ENCODE results near the gene ROR2.

Gene ROR2

GRCh38 chr9:91856419-91856818 is 93.6 kb downstream of the ROR2 start:
- DNase-seq (ENCODE audit: low read depth): no peak
- no peak overlapping the region for H3K4me3 ChIP-seq (replicated peaks; ENCODE audit: low read depth, low read length)

GRCh38 chr9:91855196-91855595 is 94.8 kb downstream of the ROR2 start:
- no peak overlapping the region for H3K4me3 ChIP-seq (replicated peaks; ENCODE audit: low read depth, low read length)
- no peak for TF ChIP-seq CTCF (IDR thresholded peaks at IDR 0.05; ENCODE audit: low read length, missing control alignments)
- DNase-seq (ENCODE audit: low read depth): no peak

More at GRCh38 chr9:91856419-91856818, 93.6 kb downstream of the ROR2 start:
- no peak for TF ChIP-seq CTCF (IDR thresholded peaks at IDR 0.05; ENCODE audit: low read length, missing control alignments)

GRCh38 chr9:91852801-91853347 is 97.2 kb downstream of the ROR2 start:
- no peak for DNase-seq (ENCODE audit: low read depth)
- no peak overlapping the region for H3K4me3 ChIP-seq (replicated peaks; ENCODE audit: low read depth, low read length)

GRCh38 chr9:91849694-91850093 is 100.3 kb downstream of the ROR2 start:
- no peak for DNase-seq (ENCODE audit: low read depth)
- no peak overlapping the region for H3K4me3 ChIP-seq (replicated peaks; ENCODE audit: low read depth, low read length)
- no peak for TF ChIP-seq CTCF (IDR thresholded peaks at IDR 0.05; ENCODE audit: low read length, missing control alignments)

More at GRCh38 chr9:91852801-91853347, 97.2 kb downstream of the ROR2 start:
- TF ChIP-seq CTCF (IDR thresholded peaks at IDR 0.05; ENCODE audit: low read length, missing control alignments): no peak

GRCh38 chr9:91848146-91848545 is 101.9 kb downstream of the ROR2 start:
- no peak overlapping the region for H3K4me3 ChIP-seq (replicated peaks; ENCODE audit: low read depth, low read length)
- no peak for TF ChIP-seq CTCF (IDR thresholded peaks at IDR 0.05; ENCODE audit: low read length, missing control alignments)
- no peak for DNase-seq (ENCODE audit: low read depth)

GRCh38 chr9:91847581-91848091 is 102.4 kb downstream of the ROR2 start:
- H3K4me3 ChIP-seq (replicated peaks; ENCODE audit: low read depth, low read length): no peak overlapping the region
- DNase-seq (ENCODE audit: low read depth): peak; percentile 71
- no peak for TF ChIP-seq CTCF (IDR thresholded peaks at IDR 0.05; ENCODE audit: low read length, missing control alignments)

- no peak overlapping the region for H3K4me3 ChIP-seq (replicated peaks; ENCODE audit: low read depth, low read length)
- no peak for TF ChIP-seq CTCF (IDR thresholded peaks at IDR 0.05; ENCODE audit: low read length, missing control alignments)
These were observed 104.1 kb downstream of the ROR2 start for GRCh38 chr9:91845879-91846278.

More at GRCh38 chr9:91845879-91846278, 104.1 kb downstream of the ROR2 start:
- no peak for DNase-seq (ENCODE audit: low read depth)

All from fibroblast of pulmonary artery (primary cell).